ENCODE results near the gene GLP1R. TPM values are rescaled to one million over a fixed set of nuclear protein-coding genes. Genes with fewer than 3 reads are reported as not detected.
A peak's percentile ranks its signal among the peaks of the same experiment; 100 is the strongest.

GLP1R gene
- total RNA-seq, 1 experiment from 2014 or later: not detected

GRCh38 chr6:39082310-39082709 lies 33.7 kb downstream of the GLP1R start:
- no peak for DNase-seq
- H3K27ac ChIP-seq (ENCODE audit: low read length): no peak overlapping the region
- H3K4me3 ChIP-seq (ENCODE audit: low read length): no peak overlapping the region
- H3K27me3 ChIP-seq (ENCODE audit: low read length): no peaks in the 10 kb centered on the region
- H3K9me2 ChIP-seq (replicated peaks; ENCODE audit: insufficient read depth, low read length): no peaks in the 10 kb centered on the region
- no peaks in the 10 kb centered on the region for H3K4me1 ChIP-seq (ENCODE audit: low read length)
- 0 out of 2 replicates have a peak, but pooled peaks cover 4% of the 10 kb centered on the region for H4K20me1 ChIP-seq (ENCODE audit: insufficient read depth, low read depth, low read length)
- no peaks in the 10 kb centered on the region for H3K79me2 ChIP-seq (ENCODE audit: low read length)
- no peak overlapping the region for H2AFZ ChIP-seq (ENCODE audit: low read length)
- H3K4me2 ChIP-seq (ENCODE audit: low read depth, low read length, poor library complexity, severe bottlenecking): no peak overlapping the region
- no peaks in the 10 kb centered on the region for H3K9me3 ChIP-seq (ENCODE audit: low read length)
- H3K36me3 ChIP-seq (ENCODE audit: insufficient read depth, low read length): no peaks in the 10 kb centered on the region
- no peak overlapping the region for H3K9ac ChIP-seq (ENCODE audit: low read length)

GRCh38 chr6:39083231-39083634 lies 34.7 kb downstream of the GLP1R start:
- no peaks in the 10 kb centered on the region for H3K36me3 ChIP-seq (ENCODE audit: insufficient read depth, low read length)
- no peak overlapping the region for H3K9ac ChIP-seq (ENCODE audit: low read length)
- DNase-seq: no peak
- no peaks in the 10 kb centered on the region for H3K4me1 ChIP-seq (ENCODE audit: low read length)
- H3K79me2 ChIP-seq (ENCODE audit: low read length): no peaks in the 10 kb centered on the region
- no peak overlapping the region for H3K4me2 ChIP-seq (ENCODE audit: low read depth, low read length, poor library complexity, severe bottlenecking)
- no peak overlapping the region for H2AFZ ChIP-seq (ENCODE audit: low read length)
- no peaks in the 10 kb centered on the region for H3K9me3 ChIP-seq (ENCODE audit: low read length)
- H3K27ac ChIP-seq (ENCODE audit: low read length): no peak overlapping the region
- no peak overlapping the region for H3K4me3 ChIP-seq (ENCODE audit: low read length)
- H3K27me3 ChIP-seq (ENCODE audit: low read length): no peaks in the 10 kb centered on the region
- no peaks in the 10 kb centered on the region for H3K9me2 ChIP-seq (replicated peaks; ENCODE audit: insufficient read depth, low read length)
- 0 out of 2 replicates have a peak, but pooled peaks cover 4% of the 10 kb centered on the region for H4K20me1 ChIP-seq (ENCODE audit: insufficient read depth, low read depth, low read length)

- H3K27ac ChIP-seq (ENCODE audit: low read length): no peak overlapping the region
- H3K36me3 ChIP-seq (ENCODE audit: insufficient read depth, low read length): no peaks in the 10 kb centered on the region
- no peak overlapping the region for H3K9ac ChIP-seq (ENCODE audit: low read length)
- no peak overlapping the region for H3K4me3 ChIP-seq (ENCODE audit: low read length)
- DNase-seq: no peak
- H3K79me2 ChIP-seq (ENCODE audit: low read length): no peaks in the 10 kb centered on the region
- no peaks in the 10 kb centered on the region for H3K9me3 ChIP-seq (ENCODE audit: low read length)
- H2AFZ ChIP-seq (ENCODE audit: low read length): no peak overlapping the region
- 0 out of 2 replicates have a peak, but pooled peaks cover 4% of the 10 kb centered on the region for H4K20me1 ChIP-seq (ENCODE audit: insufficient read depth, low read depth, low read length)
- no peaks in the 10 kb centered on the region for H3K9me2 ChIP-seq (replicated peaks; ENCODE audit: insufficient read depth, low read length)
- H3K27me3 ChIP-seq (ENCODE audit: low read length): no peaks in the 10 kb centered on the region
- H3K4me2 ChIP-seq (ENCODE audit: low read depth, low read length, poor library complexity, severe bottlenecking): no peak overlapping the region
- H3K4me1 ChIP-seq (ENCODE audit: low read length): no peaks in the 10 kb centered on the region
Observed at GRCh38 chr6:39084506-39084905, 35.9 kb downstream of the GLP1R start.

- no peak for DNase-seq
- Histone ChIP-seq H3K4me3 (ENCODE audit: low read length) (no peak overlapping the region), H3K9me2 (replicated peaks; ENCODE audit: insufficient read depth, low read length) (no peaks in the 10 kb centered on the region)
Observed at GRCh38 chr6:39085129-39085797, 36.7 kb downstream of the GLP1R start.

GRCh38 chr6:39086294-39086693 lies 37.7 kb downstream of the GLP1R start:
- Histone ChIP-seq H3K9ac (ENCODE audit: low read length) (no peak overlapping the region), H3K4me2 (ENCODE audit: low read depth, low read length, poor library complexity, severe bottlenecking) (no peak overlapping the region), H3K4me1 (ENCODE audit: low read length) (no peaks in the 10 kb centered on the region), H3K36me3 (ENCODE audit: insufficient read depth, low read length) (no peaks in the 10 kb centered on the region), H3K27me3 (ENCODE audit: low read length) (no peaks in the 10 kb centered on the region), H4K20me1 (ENCODE audit: insufficient read depth, low read depth, low read length) (0 out of 2 replicates have a peak, but pooled peaks cover 4% of the 10 kb centered on the region), H3K9me2 (replicated peaks; ENCODE audit: insufficient read depth, low read length) (no peaks in the 10 kb centered on the region), H3K4me3 (ENCODE audit: low read length) (no peak overlapping the region), H3K9me3 (ENCODE audit: low read length) (no peaks in the 10 kb centered on the region), H2AFZ (ENCODE audit: low read length) (no peak overlapping the region), H3K79me2 (ENCODE audit: low read length) (no peaks in the 10 kb centered on the region), H3K27ac (ENCODE audit: low read length) (no peak overlapping the region)
- no peak for DNase-seq

More at GRCh38 chr6:39085129-39085797, 36.7 kb downstream of the GLP1R start:
- Histone ChIP-seq H2AFZ (ENCODE audit: low read length) (no peak overlapping the region), H3K36me3 (ENCODE audit: insufficient read depth, low read length) (no peaks in the 10 kb centered on the region), H3K4me1 (ENCODE audit: low read length) (no peaks in the 10 kb centered on the region), H3K9me3 (ENCODE audit: low read length) (no peaks in the 10 kb centered on the region), H3K4me2 (ENCODE audit: low read depth, low read length, poor library complexity, severe bottlenecking) (no peak overlapping the region), H4K20me1 (ENCODE audit: insufficient read depth, low read depth, low read length) (0 out of 2 replicates have a peak, but pooled peaks cover 4% of the 10 kb centered on the region), H3K9ac (ENCODE audit: low read length) (no peak overlapping the region), H3K27ac (ENCODE audit: low read length) (no peak overlapping the region), H3K27me3 (ENCODE audit: low read length) (no peaks in the 10 kb centered on the region), H3K79me2 (ENCODE audit: low read length) (no peaks in the 10 kb centered on the region)

- H2AFZ ChIP-seq (ENCODE audit: low read length): no peak overlapping the region
- no peaks in the 10 kb centered on the region for H3K27me3 ChIP-seq (ENCODE audit: low read length)
- no peaks in the 10 kb centered on the region for H3K36me3 ChIP-seq (ENCODE audit: insufficient read depth, low read length)
Observed at GRCh38 chr6:39086711-39087110, 38.1 kb downstream of the GLP1R start.

GRCh38 chr6:39087197-39087596 lies 38.6 kb downstream of the GLP1R start:
- H3K9me2 ChIP-seq (replicated peaks; ENCODE audit: insufficient read depth, low read length): no peaks in the 10 kb centered on the region
- H3K79me2 ChIP-seq (ENCODE audit: low read length): no peaks in the 10 kb centered on the region
- no peak overlapping the region for H3K4me2 ChIP-seq (ENCODE audit: low read depth, low read length, poor library complexity, severe bottlenecking)
- no peak overlapping the region for H3K4me3 ChIP-seq (ENCODE audit: low read length)
- no peaks in the 10 kb centered on the region for H3K9me3 ChIP-seq (ENCODE audit: low read length)
- H4K20me1 ChIP-seq (ENCODE audit: insufficient read depth, low read depth, low read length): 0 out of 2 replicates have a peak, but pooled peaks cover 4% of the 10 kb centered on the region
- H2AFZ ChIP-seq (ENCODE audit: low read length): no peak overlapping the region
- DNase-seq: no peak
- no peak overlapping the region for H3K27ac ChIP-seq (ENCODE audit: low read length)
- H3K27me3 ChIP-seq (ENCODE audit: low read length): no peaks in the 10 kb centered on the region
- no peaks in the 10 kb centered on the region for H3K4me1 ChIP-seq (ENCODE audit: low read length)
- H3K9ac ChIP-seq (ENCODE audit: low read length): no peak overlapping the region
- H3K36me3 ChIP-seq (ENCODE audit: insufficient read depth, low read length): no peaks in the 10 kb centered on the region

More at GRCh38 chr6:39086711-39087110, 38.1 kb downstream of the GLP1R start:
- no peak overlapping the region for H3K4me3 ChIP-seq (ENCODE audit: low read length)
- no peak overlapping the region for H3K27ac ChIP-seq (ENCODE audit: low read length)
- no peaks in the 10 kb centered on the region for H3K9me3 ChIP-seq (ENCODE audit: low read length)
- no peak overlapping the region for H3K4me2 ChIP-seq (ENCODE audit: low read depth, low read length, poor library complexity, severe bottlenecking)
- H3K79me2 ChIP-seq (ENCODE audit: low read length): no peaks in the 10 kb centered on the region
- DNase-seq: no peak
- 0 out of 2 replicates have a peak, but pooled peaks cover 4% of the 10 kb centered on the region for H4K20me1 ChIP-seq (ENCODE audit: insufficient read depth, low read depth, low read length)
- no peaks in the 10 kb centered on the region for H3K9me2 ChIP-seq (replicated peaks; ENCODE audit: insufficient read depth, low read length)
- H3K9ac ChIP-seq (ENCODE audit: low read length): no peak overlapping the region
- no peaks in the 10 kb centered on the region for H3K4me1 ChIP-seq (ENCODE audit: low read length)

- Histone ChIP-seq H3K4me1 (ENCODE audit: low read length) (no peaks in the 10 kb centered on the region), H3K4me3 (ENCODE audit: low read length) (no peak overlapping the region), H3K9me2 (replicated peaks; ENCODE audit: insufficient read depth, low read length) (no peaks in the 10 kb centered on the region), H3K9ac (ENCODE audit: low read length) (no peak overlapping the region), H3K79me2 (ENCODE audit: low read length) (no peaks in the 10 kb centered on the region), H2AFZ (ENCODE audit: low read length) (no peak overlapping the region), H3K27me3 (ENCODE audit: low read length) (no peaks in the 10 kb centered on the region), H3K36me3 (ENCODE audit: insufficient read depth, low read length) (no peaks in the 10 kb centered on the region), H3K27ac (ENCODE audit: low read length) (no peak overlapping the region), H3K9me3 (ENCODE audit: low read length) (no peaks in the 10 kb centered on the region), H3K4me2 (ENCODE audit: low read depth, low read length, poor library complexity, severe bottlenecking) (no peak overlapping the region), H4K20me1 (ENCODE audit: insufficient read depth, low read depth, low read length) (0 out of 2 replicates have a peak, but pooled peaks cover 4% of the 10 kb centered on the region)
- DNase-seq: peak; percentile 47
Observed at GRCh38 chr6:39088331-39088730, 39.8 kb downstream of the GLP1R start.

All from Karpas-422 (cell line).